ENCODE measurements around the gene FGF22. TPM values are rescaled to one million over a fixed set of nuclear protein-coding genes. Genes with fewer than 3 reads are reported as not detected.

Gene FGF22
- total and polyA plus RNA-seq, 2 experiments from 2014 or later: 0.70 TPM; not detected in 1

GRCh38 chr19:596263-596655 lies 43.4 kb upstream of the FGF22 start:
- no peak overlapping the region for H2AFZ ChIP-seq
- H3K79me2 ChIP-seq: no peaks in the 10 kb centered on the region
- H3K36me3 ChIP-seq (replicated peaks; ENCODE audit: insufficient read depth, low read depth): no peaks in the 10 kb centered on the region
- H3K9me2 ChIP-seq (replicated peaks; ENCODE audit: insufficient read depth): no peaks in the 10 kb centered on the region
- 95% methylated on average over 14 of the region's 16 CpGs for WGBS (ENCODE audit: low lambda C conversion rate, missing lambda C conversion rate)
- H3K27ac ChIP-seq: no peak overlapping the region
- H4K20me1 ChIP-seq (ENCODE audit: insufficient read depth, poor library complexity, severe bottlenecking): no peaks in the 10 kb centered on the region
- H3K4me1 ChIP-seq (ENCODE audit: insufficient read depth): no peaks in the 10 kb centered on the region
- no peak overlapping the region for H3K4me2 ChIP-seq
- H3K27me3 ChIP-seq: peaks cover 12% of the 10 kb centered on the region
- no peak for DNase-seq (ENCODE audit: low spot score)
- no peak overlapping the region for H3K4me3 ChIP-seq
- H3K9me3 ChIP-seq (ENCODE audit: low read depth): no peaks in the 10 kb centered on the region
- no peak for TF ChIP-seq EZH2phosphoT487 (IDR thresholded peaks at IDR 0.05; ENCODE audit: low read depth, severe bottlenecking, unreplicated experiment)
- TF ChIP-seq EZH2 (IDR thresholded peaks at IDR 0.05; ENCODE audit: borderline replicate concordance): no peak
- no peak for TF ChIP-seq CTCF (IDR thresholded peaks at IDR 0.05; ENCODE audit: poor library complexity)

- no peak for DNase-seq (ENCODE audit: low spot score)
- WGBS (ENCODE audit: low lambda C conversion rate, missing lambda C conversion rate): 82% methylated on average over 17 of the region's 18 CpGs
- H3K36me3 ChIP-seq (replicated peaks; ENCODE audit: insufficient read depth, low read depth): no peaks in the 10 kb centered on the region
Observed at GRCh38 chr19:597406-598315, 42.0 kb upstream of the FGF22 start.

GRCh38 chr19:601310-601709 lies 38.4 kb upstream of the FGF22 start:
- Histone ChIP-seq H3K4me2 (no peak overlapping the region), H4K20me1 (ENCODE audit: insufficient read depth, poor library complexity, severe bottlenecking) (no peaks in the 10 kb centered on the region), H3K79me2 (no peaks in the 10 kb centered on the region), H3K4me1 (ENCODE audit: insufficient read depth) (no peaks in the 10 kb centered on the region), H2AFZ (no peak overlapping the region), H3K4me3 (no peak overlapping the region), H3K9me2 (replicated peaks; ENCODE audit: insufficient read depth) (no peaks in the 10 kb centered on the region), H3K27ac (no peak overlapping the region), H3K9me3 (ENCODE audit: low read depth) (no peaks in the 10 kb centered on the region), H3K36me3 (replicated peaks; ENCODE audit: insufficient read depth, low read depth) (no peaks in the 10 kb centered on the region), H3K27me3 (no peaks in the 10 kb centered on the region)
- DNase-seq (ENCODE audit: low spot score): no peak
- TF ChIP-seq EZH2phosphoT487 (IDR thresholded peaks at IDR 0.05; ENCODE audit: low read depth, severe bottlenecking, unreplicated experiment): no peak
- TF ChIP-seq CTCF (IDR thresholded peaks at IDR 0.05; ENCODE audit: poor library complexity): no peak
- no peak for TF ChIP-seq EZH2 (IDR thresholded peaks at IDR 0.05; ENCODE audit: borderline replicate concordance)
- 95% methylated on average over 27 of the region's 28 CpGs for WGBS (ENCODE audit: low lambda C conversion rate, missing lambda C conversion rate)

More at GRCh38 chr19:597406-598315, 42.0 kb upstream of the FGF22 start:
- Histone ChIP-seq H3K79me2 (no peaks in the 10 kb centered on the region), H3K4me1 (ENCODE audit: insufficient read depth) (no peaks in the 10 kb centered on the region), H3K9me2 (replicated peaks; ENCODE audit: insufficient read depth) (no peaks in the 10 kb centered on the region), H3K4me3 (no peak overlapping the region), H2AFZ (no peak overlapping the region), H4K20me1 (ENCODE audit: insufficient read depth, poor library complexity, severe bottlenecking) (no peaks in the 10 kb centered on the region), H3K4me2 (no peak overlapping the region), H3K27ac (no peak overlapping the region), H3K27me3 (peaks cover 4% of the 10 kb centered on the region), H3K9me3 (ENCODE audit: low read depth) (no peaks in the 10 kb centered on the region)
- TF ChIP-seq EZH2phosphoT487 (IDR thresholded peaks at IDR 0.05; ENCODE audit: low read depth, severe bottlenecking, unreplicated experiment) (no peak), CTCF (IDR thresholded peaks at IDR 0.05; ENCODE audit: poor library complexity) (no peak)
